Thymus (tissue), 14 donors: Measurements from ENCODE around the gene ELAC2. TPM values are rescaled to one million over a fixed set of nuclear protein-coding genes. Genes with fewer than 3 reads are reported as not detected.
A peak's percentile ranks its signal among the peaks of the same experiment; 100 is the strongest.

ENCODE experiments used
- DNase-seq, 9 donors: peaks; one replicate each; pipeline ENCODE4 v3.0.0-alpha.2; 2013; ENCODE audit warnings: low spot score in 9 of 9, low read depth in 6 of 9, missing footprints in 1 of 9
- H3K27ac ChIP-seq, 2 donors: one replicate each; pipeline ENCODE4 v1.5.1; 2013; ENCODE audit warnings: control low read depth in 1 of 2, low read depth in 1 of 2, low read length in 1 of 2, mild to moderate bottlenecking in 1 of 2, moderate library complexity in 1 of 2
- H3K27me3 ChIP-seq, 2 donors: one replicate each; pipeline ENCODE4 v1.5.1; 2013; ENCODE audit warnings: low read length in 1 of 2; ENCODE audit not compliant: control insufficient read depth in 2 of 2, insufficient read depth in 1 of 2
- H3K36me3 ChIP-seq, 2 donors: one replicate each; pipeline ENCODE4 v1.5.1; 2013; ENCODE audit warnings: low read length in 1 of 2, mild to moderate bottlenecking in 1 of 2, moderate library complexity in 1 of 2; ENCODE audit not compliant: control insufficient read depth in 2 of 2, insufficient read depth in 2 of 2
- H3K4me1 ChIP-seq, 2 donors: one replicate each; pipeline ENCODE4 v1.5.1; 2013; ENCODE audit warnings: low read length in 2 of 2; ENCODE audit not compliant: control insufficient read depth in 2 of 2, insufficient read depth in 2 of 2
- H3K4me3 ChIP-seq, 2 donors: one replicate each; pipeline ENCODE4 v1.5.1; 2013; ENCODE audit warnings: low read length in 2 of 2, control low read depth in 1 of 2, mild to moderate bottlenecking in 1 of 2
- H3K9me3 ChIP-seq, 2 donors: one replicate each; pipeline ENCODE4 v1.5.1; 2013; ENCODE audit warnings: low read length in 1 of 2, mild to moderate bottlenecking in 1 of 2; ENCODE audit not compliant: control insufficient read depth in 2 of 2, insufficient read depth in 1 of 2
- WGBS: extraction: QIAGEN DNeasy Blood & Tissue Kit; methylation state at CpG from one replicate; pipeline ENCODE4 v1.1.7; 2013; 5-methylcytosine and 5-hydroxymethylcytosine counted together
- long read RNA-seq, 10 donors: transcript quantifications; one replicate each; lab custom pipeline, GENCODE V29; 2026
- polyA plus RNA-seq: library from polyadenylated mRNA; stranded (reverse); fragments of 200-250 nt; gene quantifications from one replicate; pipeline ENCODE4 v1.2.3, GENCODE V29; 2013
- total RNA-seq: library from RNA; stranded (reverse); fragments of 120-200 nt; gene quantifications from one replicate; pipeline ENCODE4 v1.2.4, GENCODE V29; 2013
- donor health status: healthy.

ELAC2 gene, protein sequence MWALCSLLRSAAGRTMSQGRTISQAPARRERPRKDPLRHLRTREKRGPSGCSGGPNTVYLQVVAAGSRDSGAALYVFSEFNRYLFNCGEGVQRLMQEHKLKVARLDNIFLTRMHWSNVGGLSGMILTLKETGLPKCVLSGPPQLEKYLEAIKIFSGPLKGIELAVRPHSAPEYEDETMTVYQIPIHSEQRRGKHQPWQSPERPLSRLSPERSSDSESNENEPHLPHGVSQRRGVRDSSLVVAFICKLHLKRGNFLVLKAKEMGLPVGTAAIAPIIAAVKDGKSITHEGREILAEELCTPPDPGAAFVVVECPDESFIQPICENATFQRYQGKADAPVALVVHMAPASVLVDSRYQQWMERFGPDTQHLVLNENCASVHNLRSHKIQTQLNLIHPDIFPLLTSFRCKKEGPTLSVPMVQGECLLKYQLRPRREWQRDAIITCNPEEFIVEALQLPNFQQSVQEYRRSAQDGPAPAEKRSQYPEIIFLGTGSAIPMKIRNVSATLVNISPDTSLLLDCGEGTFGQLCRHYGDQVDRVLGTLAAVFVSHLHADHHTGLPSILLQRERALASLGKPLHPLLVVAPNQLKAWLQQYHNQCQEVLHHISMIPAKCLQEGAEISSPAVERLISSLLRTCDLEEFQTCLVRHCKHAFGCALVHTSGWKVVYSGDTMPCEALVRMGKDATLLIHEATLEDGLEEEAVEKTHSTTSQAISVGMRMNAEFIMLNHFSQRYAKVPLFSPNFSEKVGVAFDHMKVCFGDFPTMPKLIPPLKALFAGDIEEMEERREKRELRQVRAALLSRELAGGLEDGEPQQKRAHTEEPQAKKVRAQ
- 40.8 TPM for total RNA-seq
- 28.3 TPM for polyA plus RNA-seq
- long read RNA-seq, donor 1, result 0 reads
- long read RNA-seq, donor 2, result 0 reads
- long read RNA-seq, donor 3, partial matches to known transcripts, result 7 of 10 reads
- long read RNA-seq, donor 3, other reads (novel, unspliced or antisense), result 0 of 10 reads
- long read RNA-seq, donor 4, partial matches to known transcripts, result 0 of 2 reads
- long read RNA-seq, donor 4, other reads (novel, unspliced or antisense), result 0 of 2 reads
- long read RNA-seq, donor 5, transcript ELAC2-201 (24 exons, 3,148 nt), result major isoform, 5 of 31 reads
- long read RNA-seq, donor 5, partial matches to known transcripts, result 26 of 31 reads
- long read RNA-seq, donor 5, other reads (novel, unspliced or antisense), result 0 of 31 reads
- long read RNA-seq, donor 6, transcript ELAC2-201 (24 exons, 3,148 nt), result major isoform, 5 of 19 reads
- long read RNA-seq, donor 6, partial matches to known transcripts, result 13 of 19 reads
- long read RNA-seq, donor 6, other reads (novel, unspliced or antisense), result 0 of 19 reads
- long read RNA-seq, donor 7, partial matches to known transcripts, result 7 of 11 reads
- long read RNA-seq, donor 7, other reads (novel, unspliced or antisense), result 0 of 11 reads
- long read RNA-seq, donor 8, partial matches to known transcripts, result 6 of 8 reads
- long read RNA-seq, donor 8, other reads (novel, unspliced or antisense), result 0 of 8 reads
- long read RNA-seq, donor 9, partial matches to known transcripts, result 7 of 9 reads
- long read RNA-seq, donor 9, other reads (novel, unspliced or antisense), result 0 of 9 reads
- long read RNA-seq, donor 10, partial matches to known transcripts, result 6 of 8 reads
- long read RNA-seq, donor 10, other reads (novel, unspliced or antisense), result 0 of 8 reads

DNA sequence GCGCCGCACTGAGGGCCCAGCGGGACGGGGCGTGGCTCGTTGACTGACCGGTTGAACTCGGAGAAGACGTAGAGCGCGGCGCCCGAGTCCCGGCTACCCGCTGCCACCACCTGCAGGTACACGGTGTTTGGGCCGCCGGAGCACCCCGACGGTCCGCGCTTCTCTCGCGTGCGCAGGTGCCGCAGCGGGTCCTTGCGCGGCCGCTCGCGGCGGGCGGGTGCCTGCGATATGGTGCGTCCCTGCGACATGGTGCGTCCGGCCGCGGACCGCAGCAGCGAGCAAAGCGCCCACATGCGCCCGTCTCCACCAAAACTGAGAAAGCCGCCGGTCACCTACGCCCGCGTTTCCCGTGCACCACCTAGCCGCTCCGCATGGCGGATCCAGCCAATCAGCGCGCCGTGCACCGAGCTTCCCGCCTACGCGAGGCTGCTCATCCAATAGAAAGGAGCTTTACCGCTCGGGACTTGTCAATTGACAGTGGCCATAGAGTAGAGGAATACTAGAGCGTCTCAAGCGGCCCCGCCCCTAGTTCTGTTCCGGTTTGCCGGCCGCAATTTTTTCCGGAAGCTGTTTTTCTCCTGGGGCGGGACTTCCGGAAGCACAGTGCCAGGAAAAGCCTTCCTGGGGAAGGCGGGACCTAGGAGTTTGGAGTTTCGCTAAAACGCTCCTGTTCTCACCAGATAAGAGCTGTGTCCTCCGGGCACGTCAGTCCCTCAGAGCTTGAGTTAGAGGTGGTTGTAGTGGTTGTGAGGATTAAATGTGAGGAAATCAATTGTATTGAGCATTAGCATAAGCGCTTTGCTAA, at the start of gene ELAC2:
TSS of gene ELAC2 (minus strand) at position 373 of the 805 bp plus-strand sequence. CDS start at position 293, 80 bp downstream.
- WGBS, result under 1% methylated on average over 79 of the region's 79 CpGs
- peaks cover 18 to 19% of the 10 kb centered on the region in 2 donors for H3K36me3 ChIP-seq
- H3K4me3 ChIP-seq, result peak within 1 kb of the TSS; percentile 83 to 92
- peak; percentile 92 to 98 (median 95) for DNase-seq
- no peaks in the 10 kb centered on the region for H3K27me3 ChIP-seq
- peak within 1 kb of the TSS; percentile 77 to 86 for H3K27ac ChIP-seq
- no peaks in the 10 kb centered on the region for H3K9me3 ChIP-seq
- peaks cover 6 to 8% of the 10 kb centered on the region in 2 donors for H3K4me1 ChIP-seq

GRCh38 chr17:13065032-13065431, 47.2 kb upstream of the ELAC2 start:
- 96% methylated on average over 1 of the region's 1 CpG for WGBS
- Histone ChIP-seq H3K27ac (no peak overlapping the region), H3K27me3 (no peaks in the 10 kb centered on the region), H3K4me1 (no peaks in the 10 kb centered on the region), H3K9me3 (no peaks in the 10 kb centered on the region), H3K36me3 (no peaks in the 10 kb centered on the region), H3K4me3 (no peak overlapping the region)
- no peak for DNase-seq

DNA sequence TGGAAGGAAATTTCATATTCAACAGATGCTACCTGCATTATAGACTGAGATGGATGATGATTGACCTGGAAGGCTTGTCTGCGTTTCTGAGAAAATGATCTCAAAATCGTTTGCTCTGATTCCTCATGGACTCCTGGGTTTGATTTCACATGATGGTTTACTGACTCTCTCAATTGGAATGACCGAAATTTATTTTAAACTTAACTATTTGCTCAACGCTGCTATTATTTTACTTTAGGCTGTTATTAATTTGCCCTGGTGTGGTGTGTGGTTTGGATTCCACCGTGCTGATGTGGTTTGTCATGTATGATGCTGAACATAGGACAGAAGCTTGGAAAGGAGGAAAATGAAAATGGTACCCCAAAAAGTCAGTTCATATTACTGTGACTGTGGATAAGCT, 37.3 kb upstream of the ELAC2 start:
- 89% methylated on average over 5 of the region's 5 CpGs for WGBS
- H3K36me3 ChIP-seq, result no peaks in the 10 kb centered on the region
- no peak overlapping the region for H3K4me3 ChIP-seq
- no peak overlapping the region for H3K27ac ChIP-seq
- DNase-seq, result no peak
- no peaks in the 10 kb centered on the region for H3K4me1 ChIP-seq
- H3K9me3 ChIP-seq, result no peaks in the 10 kb centered on the region
- H3K27me3 ChIP-seq, result no peaks in the 10 kb centered on the region

DNA sequence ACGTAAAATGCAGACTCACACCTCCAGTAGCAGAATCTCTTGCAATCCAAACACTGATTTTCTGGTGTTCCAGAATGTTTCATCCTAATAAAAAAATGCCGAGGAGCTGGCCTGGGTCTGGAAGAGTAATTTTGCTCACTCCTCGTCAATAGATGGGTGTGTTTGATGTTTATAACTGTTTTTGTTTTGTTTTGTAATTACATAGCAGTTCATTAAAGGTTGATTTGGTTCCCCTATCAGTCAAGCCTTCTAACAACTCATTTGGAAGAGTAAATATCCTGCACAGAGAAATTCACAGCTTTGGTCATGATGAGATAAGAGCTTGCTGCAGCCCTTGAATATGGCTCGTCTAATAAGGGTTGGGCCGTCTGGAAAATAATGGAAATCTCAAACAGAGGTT, 36.8 kb upstream of the ELAC2 start:
- Histone ChIP-seq H3K36me3 (no peaks in the 10 kb centered on the region), H3K4me1 (no peaks in the 10 kb centered on the region), H3K9me3 (no peaks in the 10 kb centered on the region), H3K4me3 (no peak overlapping the region), H3K27me3 (no peaks in the 10 kb centered on the region), H3K27ac (no peak overlapping the region)
- 70% methylated on average over 5 of the region's 5 CpGs for WGBS
- DNase-seq, result no peak

DNA sequence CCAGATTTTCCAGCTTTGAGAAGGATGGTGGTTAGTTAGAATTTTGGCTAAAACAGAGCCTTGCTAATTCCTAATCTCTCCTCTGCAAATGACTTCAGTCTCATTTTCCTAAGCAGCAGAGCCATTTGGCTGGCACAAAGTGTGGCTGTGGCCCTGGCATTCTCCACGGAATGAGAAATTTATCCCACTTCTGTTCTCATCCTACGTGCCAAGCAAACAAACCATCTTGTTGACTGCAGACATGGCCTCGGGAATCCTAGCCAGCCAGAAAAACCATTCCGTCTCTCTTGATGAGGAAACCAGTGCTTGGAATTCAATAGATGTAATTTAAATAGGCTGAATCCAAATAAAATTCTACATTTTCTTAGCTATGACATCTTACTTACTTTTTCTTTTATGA, 34.1 kb upstream of the ELAC2 start:
- H3K27me3 ChIP-seq, result no peaks in the 10 kb centered on the region
- no peak for DNase-seq
- H3K4me1 ChIP-seq, result no peaks in the 10 kb centered on the region
- H3K27ac ChIP-seq, result no peak overlapping the region
- no peaks in the 10 kb centered on the region for H3K36me3 ChIP-seq
- no peak overlapping the region for H3K4me3 ChIP-seq
- no peaks in the 10 kb centered on the region for H3K9me3 ChIP-seq
- 92% methylated on average over 4 of the region's 4 CpGs for WGBS

- DNase-seq, result no peak
- 68% methylated on average over 16 of the region's 16 CpGs for WGBS
- Histone ChIP-seq H3K27me3 (no peaks in the 10 kb centered on the region), H3K4me3 (no peak overlapping the region), H3K4me1 (no peaks in the 10 kb centered on the region), H3K36me3 (no peaks in the 10 kb centered on the region), H3K27ac (no peak overlapping the region), H3K9me3 (no peaks in the 10 kb centered on the region)
Observed at GRCh38 chr17:13047011-13047606, 29.3 kb upstream of the ELAC2 start.

- no peaks in the 10 kb centered on the region for H3K4me1 ChIP-seq
- no peak for DNase-seq
- no peaks in the 10 kb centered on the region for H3K36me3 ChIP-seq
- no peak overlapping the region for H3K4me3 ChIP-seq
- 94% methylated on average over 12 of the region's 12 CpGs for WGBS
- H3K27ac ChIP-seq, result no peak overlapping the region
- H3K9me3 ChIP-seq, result no peaks in the 10 kb centered on the region
- no peaks in the 10 kb centered on the region for H3K27me3 ChIP-seq
Observed at GRCh38 chr17:13046361-13046760, 28.5 kb upstream of the ELAC2 start.
